CD4-positive, alpha-beta T cell treated with Interleukin-12 subunit alpha and Interleukin-12 subunit beta, for 1 hour (primary cell): ENCODE data around the gene GRIN1.

Experiments
- DNase-seq: peaks from one replicate; pipeline ENCODE4 v3.0.0-alpha.2; 2020

Gene GRIN1

GRCh38 chr9:137198051-137198901 is 59.3 kb downstream of the GRIN1 start:
- no peak for DNase-seq

- DNase-seq = no peak
Observed at GRCh38 chr9:137198902-137199283, 59.9 kb downstream of the GRIN1 start.

- no peak for DNase-seq
Observed at GRCh38 chr9:137199411-137200121, 60.6 kb downstream of the GRIN1 start.

- peak; percentile 98 for DNase-seq
Observed at GRCh38 chr9:137200311-137201204, 61.6 kb downstream of the GRIN1 start, which contains the start of gene TPRN. Gene TPRN, minus strand, starts transcription at chr9:137200741. Its CDS starts 30 bp downstream, at chr9:137200711.

GRCh38 chr9:137201205-137201868 is 62.4 kb downstream of the GRIN1 start:
- DNase-seq = no peak

GRCh38 chr9:137202966-137203365 is 64.0 kb downstream of the GRIN1 start:
- no peak for DNase-seq

GRCh38 chr9:137204731-137205125 is 65.8 kb downstream of the GRIN1 start:
- DNase-seq = no peak

GRCh38 chr9:137205126-137206069 is 66.4 kb downstream of the GRIN1 start, which contains the start of the genes NDOR1 and TMEM203:
Gene NDOR1, plus strand, starts transcription at chr9:137205700. Its CDS starts 78 bp downstream, at chr9:137205778.
Gene TMEM203, minus strand, starts transcription at chr9:137205648. Its CDS starts 234 bp downstream, at chr9:137205414.
- DNase-seq = peak; percentile 92

- DNase-seq = no peak
Observed at GRCh38 chr9:137206602-137207001, 67.6 kb downstream of the GRIN1 start.

- no peak for DNase-seq
Observed at GRCh38 chr9:137211532-137211931, 72.6 kb downstream of the GRIN1 start.

GRCh38 chr9:137212520-137212919 is 73.6 kb downstream of the GRIN1 start:
- no peak for DNase-seq

GRCh38 chr9:137213160-137214060 is 74.5 kb downstream of the GRIN1 start:
- DNase-seq = no peak

- DNase-seq = no peak
Observed at GRCh38 chr9:137214620-137215019, 75.7 kb downstream of the GRIN1 start.

GRCh38 chr9:137215196-137215986 is 76.4 kb downstream of the GRIN1 start:
- no peak for DNase-seq

- DNase-seq = no peak
Observed at GRCh38 chr9:137216188-137216965, 77.4 kb downstream of the GRIN1 start.

GRCh38 chr9:137217276-137218211 is 78.6 kb downstream of the GRIN1 start:
- no peak for DNase-seq

- DNase-seq = no peak
Observed at GRCh38 chr9:137218212-137218753, 79.3 kb downstream of the GRIN1 start.
